Endothelial cell of umbilical vein (primary cell): ENCODE results near the gene STAT5B. TPM values are rescaled to one million over a fixed set of nuclear protein-coding genes. Genes with fewer than 3 reads are reported as not detected.

ENCODE experiments used
- BruUV-seq: library from RNA; stranded (reverse); fragments of 400-500 nt; replicated peaks from 2 replicates; lab custom pipeline; 2021; lab: Mats Ljungman, UMichigan
- CTCF ChIA-PET: fragments of 300-600, 350-600 bp; sonication (Branson Sonifier 250); formaldehyde crosslinking; loops from one replicate; lab custom pipeline; 2021; ENCODE audit warnings: antibody characterized with exemption, inconsistent platforms; lab: Charles Lee
- POLR2A ChIA-PET: fragments of 300-600, 350-600 bp; sonication (Branson Sonifier 250); formaldehyde crosslinking; loops from one replicate; lab custom pipeline; 2021; ENCODE audit warnings: antibody characterized with exemption, inconsistent platforms; lab: Charles Lee
- DNase-seq: peaks from one replicate; pipeline ENCODE4 v3.0.0-alpha.2; 2011; ENCODE audit warnings: low read depth, low spot score
- FAIRE-seq: peaks from 2 replicates; lab custom pipeline; 2011; peaks lifted over from hg19 to GRCh38; lab: Jason Lieb, UNC
- H2AFZ ChIP-seq: 2 replicates; pipeline ENCODE4 v1.6.0; 2012; ENCODE audit warnings: low read depth, low read length, control low read depth, inconsistent platforms
- H3K27ac ChIP-seq: 2 replicates; pipeline ENCODE4 v1.5.1; 2011; ENCODE audit warnings: low read depth, mild to moderate bottlenecking, control low read depth, low read length, moderate library complexity; ENCODE audit not compliant: insufficient read depth
- H3K27me3 ChIP-seq, 2 experiments: 2 replicates each; pipeline versions ENCODE4 v1.6.0 to v1.6.1; 2011; ENCODE audit warnings: low read length in 2 of 2, mixed read lengths in 1 of 2; ENCODE audit not compliant: control insufficient read depth in 2 of 2, insufficient read depth in 2 of 2
- H3K36me3 ChIP-seq, 2 experiments: 2 replicates in 1 of 2; 3 replicates in 1 of 2; pipeline ENCODE4 v1.5.1; 2011; ENCODE audit warnings: low read length in 2 of 2, mild to moderate bottlenecking in 1 of 2, moderate library complexity in 1 of 2; ENCODE audit not compliant: control insufficient read depth in 2 of 2, insufficient read depth in 2 of 2; ENCODE audit errors: extremely low read depth in 1 of 2
- H3K4me1 ChIP-seq: 3 replicates; pipeline ENCODE4 v1.5.1; 2011; ENCODE audit warnings: mild to moderate bottlenecking, low read length; ENCODE audit not compliant: control insufficient read depth, insufficient read depth; ENCODE audit errors: extremely low read depth
- H3K4me2 ChIP-seq: 2 replicates; pipeline ENCODE4 v1.6.1; 2011; ENCODE audit warnings: low read length, control low read depth, mixed read lengths; ENCODE audit not compliant: insufficient read depth
- H3K4me3 ChIP-seq, 3 experiments: fragments of 200-600 bp in 1 of 3; sonication (generic), shearing (Covaris generic) in 1 of 3; replicated peaks in 1 of 3; 2 replicates each; pipeline ENCODE4 v1.5.1; 2011 to 2016; ENCODE audit warnings: control low read depth in 3 of 3, low read length in 3 of 3, mild to moderate bottlenecking in 2 of 3, inconsistent platforms in 1 of 3, low read depth in 1 of 3, moderate library complexity in 1 of 3; ENCODE audit not compliant: insufficient read depth in 1 of 3
- H3K79me2 ChIP-seq: 2 replicates; pipeline ENCODE4 v1.6.0; 2012; ENCODE audit warnings: low read length, inconsistent platforms; ENCODE audit not compliant: control insufficient read depth, insufficient read depth
- H3K9ac ChIP-seq: replicated peaks from 2 replicates; pipeline ENCODE3; 2011; ENCODE audit warnings: low read length, control low read depth; ENCODE audit not compliant: insufficient read depth; ENCODE audit errors: extremely low read depth
- H3K9me1 ChIP-seq: replicated peaks from 3 replicates; pipeline ENCODE4 v1.6.0; 2011; ENCODE audit warnings: mild to moderate bottlenecking, low read length; ENCODE audit not compliant: control insufficient read depth, insufficient read depth; ENCODE audit errors: extremely low read depth
- H3K9me3 ChIP-seq: replicated peaks from 2 replicates; pipeline ENCODE4 v1.5.1; 2012; ENCODE audit warnings: low read length, inconsistent platforms; ENCODE audit not compliant: control insufficient read depth, insufficient read depth
- H4K20me1 ChIP-seq: replicated peaks from 2 replicates; pipeline ENCODE3; 2011; ENCODE audit warnings: mild to moderate bottlenecking, low read length; ENCODE audit not compliant: control insufficient read depth, insufficient read depth; ENCODE audit errors: extremely low read depth
- CTCF ChIP-seq, 2 donors: IDR thresholded peaks; 1 replicate in 1 of 2; 2 replicates in 1 of 2; pipeline ENCODE4 v1.5.1; 2011; ENCODE audit warnings: low read length in 2 of 2, mild to moderate bottlenecking in 2 of 2, moderate library complexity in 2 of 2, control low read depth in 1 of 2, inconsistent platforms in 1 of 2, low read depth in 1 of 2; ENCODE audit not compliant: insufficient read depth in 1 of 2; ENCODE audit errors: extremely low read depth in 1 of 2
- EZH2 ChIP-seq: IDR thresholded peaks from 2 replicates; pipeline ENCODE4 v1.6.1; 2012; ENCODE audit warnings: borderline replicate concordance, low read depth, mild to moderate bottlenecking, moderate library complexity, low read length, inconsistent platforms; ENCODE audit not compliant: severe bottlenecking
- FOS ChIP-seq: IDR thresholded peaks from 2 replicates; pipeline ENCODE4 v1.6.1; 2011; ENCODE audit warnings: mild to moderate bottlenecking, low read length, moderate library complexity, borderline replicate concordance; ENCODE audit not compliant: insufficient read depth
- GATA2 ChIP-seq: IDR thresholded peaks from 2 replicates; pipeline ENCODE4 v1.7.0; 2011; ENCODE audit warnings: low read depth, mild to moderate bottlenecking, moderate library complexity, mixed read lengths, low read length; ENCODE audit not compliant: insufficient read length, insufficient read depth
- JUN ChIP-seq: IDR thresholded peaks from 2 replicates; pipeline ENCODE4 v1.6.1; 2011; ENCODE audit warnings: borderline replicate concordance, low read depth; ENCODE audit not compliant: insufficient read length, insufficient read depth
- MYC ChIP-seq: IDR thresholded peaks from one replicate; pipeline ENCODE4 v1.6.1; 2011; ENCODE audit warnings: mild to moderate bottlenecking, low read depth, low read length
- POLR2A ChIP-seq: IDR thresholded peaks from 2 replicates; pipeline ENCODE4 v1.6.1; 2012; ENCODE audit warnings: low read depth, mild to moderate bottlenecking, control low read depth, low read length
- POLR2AphosphoS5 ChIP-seq: IDR thresholded peaks from 2 replicates; pipeline ENCODE4 v1.6.1; 2012; ENCODE audit warnings: low read depth, mild to moderate bottlenecking, control low read depth, low read length, moderate library complexity; ENCODE audit not compliant: insufficient read depth
- dilution Hi-C: fragments of 300-500 bp; cut with MboI; formaldehyde crosslinking; loops from one replicate; pipeline ENCODE4 v1.15.0; 2019; ENCODE audit warnings: low sequenced_read_pairs; ENCODE audit not compliant: extremely low pct_ligation_motif_present
- intact Hi-C: fragments of 100-400 bp; cut with micrococcal nuclease; formaldehyde crosslinking; loops from one replicate; pipeline ENCODE4 v1.10.0; 2022
- polyA plus RNA-seq, 4 experiments: library from polyadenylated mRNA; depleted of rRNA in 3 of 4; stranded (reverse) in 3 of 4; unstranded in 1 of 4; fragments of >200 nt; gene quantifications; 2 replicates each; pipeline versions ENCODE4 v1.2.1 to v1.2.3, GENCODE V29; 2011 to 2012; ENCODE audit warnings: missing spikeins in 1 of 4
- total RNA-seq: library from RNA; stranded (reverse); gene quantifications from 2 replicates; pipeline ENCODE4 v1.2.3, GENCODE V29; 2021
- TF ChIP-seq, protein P1 (sequence below): IDR thresholded peaks from 2 replicates; pipeline ENCODE4 v1.6.1; 2011; ENCODE audit not compliant: insufficient read depth, insufficient read length

STAT5B gene
- total and polyA plus RNA-seq, 2 donors (not counting 3 experiments of a cell fraction or from before 2014, with no cell fraction given): 43.3 to 53.7 TPM

- no peak for FAIRE-seq
- Histone ChIP-seq H3K4me3 (no peak overlapping the region), H3K79me2 (no peaks in the 10 kb centered on the region), H3K4me2 (no peak overlapping the region), H3K36me3 (peaks cover 7 to 9% of the 10 kb centered on the region in 2 experiments), H3K27me3 (no peaks in the 10 kb centered on the region), H3K9me1 (no peaks in the 10 kb centered on the region), H3K9ac (no peak overlapping the region), H2AFZ (no peak overlapping the region), H3K9me3 (no peaks in the 10 kb centered on the region), H3K4me1 (peaks cover 32% of the 10 kb centered on the region), H3K27ac (no peak overlapping the region), H4K20me1 (no peaks in the 10 kb centered on the region)
- intact Hi-C loops: loop anchor here (1.0 to 2.0 kb wide), 2 partner anchors 89 to 206 kb away; no protein-coding TSS in a partner anchor
- POLR2A ChIA-PET: interaction anchor here (0.7 to 1.0 kb wide), 2 partner anchors 112 to 209 kb away, joined by 3 to 5 read pairs; partner anchors contain the start of gene CAVIN1
- BruUV-seq: TSS peak; percentile 57
- TF ChIP-seq GATA2: no peak
- TF ChIP-seq CTCF (IDR thresholded peaks at IDR 0.05; ENCODE audit: extremely low read depth in 1 of 2, insufficient read depth in 1 of 2, low read depth in 1 of 2, low read length in 2 of 2): no peak
- TF ChIP-seq FOS: no peak
- TF ChIP-seq, protein P1, sequence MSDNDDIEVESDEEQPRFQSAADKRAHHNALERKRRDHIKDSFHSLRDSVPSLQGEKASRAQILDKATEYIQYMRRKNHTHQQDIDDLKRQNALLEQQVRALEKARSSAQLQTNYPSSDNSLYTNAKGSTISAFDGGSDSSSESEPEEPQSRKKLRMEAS: no peak
- no peak for TF ChIP-seq MYC
- TF ChIP-seq POLR2AphosphoS5: no peak
- TF ChIP-seq POLR2A: no peak
- no peak for TF ChIP-seq EZH2
- no peak for TF ChIP-seq JUN
- no peak for DNase-seq
- dilution Hi-C loops: no loop called here
- CTCF ChIA-PET: interaction anchor here (0.6 to 15.7 kb wide), 26 partner anchors 9 to 267 kb away, joined by 3 to 190 read pairs (median 4); partner anchors contain the start of gene STAT3
Measured at GRCh38 chr17:42311240-42312034, 35.2 kb upstream of the STAT5B start.
